Cardiac septum (tissue), 1 donor: ENCODE results near the gene OR6K6. TPM values are rescaled to one million over a fixed set of nuclear protein-coding genes. Genes with fewer than 3 reads are reported as not detected.

Source experiments
- DNase-seq: peaks from one replicate; pipeline ENCODE4 v3.0.0-alpha.2; 2020; ENCODE audit warnings: low spot score
- intact Hi-C: fragments of 100-400 bp; cut with DNase I; formaldehyde crosslinking; loops from one replicate; pipeline ENCODE4 v1.14.0; 2022
- total RNA-seq: library from RNA; stranded (reverse); fragmentation: NEBNext Ultra II Directional; extraction: Animal tissue kit (Norgen Biotek cat#: 25700); gene quantifications from one replicate; pipeline ENCODE4 v1.2.1, GENCODE V29; 2021
- donor health status: DM: no; HTN: no; CAD: no.

OR6K6 gene
- total RNA-seq, 1 donor from 2014 or later: not detected

DNA sequence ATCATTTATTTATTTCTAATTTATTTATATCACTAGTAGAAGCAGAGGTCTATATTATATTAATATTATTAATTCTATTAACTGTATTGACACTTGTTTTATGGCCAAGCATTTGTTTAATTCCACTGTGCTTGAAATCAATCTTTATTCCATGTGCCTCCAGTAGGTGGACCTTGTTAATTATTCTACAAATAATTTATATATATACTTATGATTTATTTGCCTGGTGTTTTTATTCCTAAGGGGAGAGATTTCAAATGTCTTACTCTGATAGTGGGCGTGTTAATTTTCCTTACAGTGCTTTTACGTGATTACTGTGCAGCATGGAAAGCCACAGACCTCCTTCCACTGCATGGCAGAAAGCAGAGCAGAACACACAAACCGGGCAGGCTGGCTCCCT lies 44.0 kb downstream of the OR6K6 start:
- DNase-seq: no peak
- intact Hi-C loops: no loop called here

DNA sequence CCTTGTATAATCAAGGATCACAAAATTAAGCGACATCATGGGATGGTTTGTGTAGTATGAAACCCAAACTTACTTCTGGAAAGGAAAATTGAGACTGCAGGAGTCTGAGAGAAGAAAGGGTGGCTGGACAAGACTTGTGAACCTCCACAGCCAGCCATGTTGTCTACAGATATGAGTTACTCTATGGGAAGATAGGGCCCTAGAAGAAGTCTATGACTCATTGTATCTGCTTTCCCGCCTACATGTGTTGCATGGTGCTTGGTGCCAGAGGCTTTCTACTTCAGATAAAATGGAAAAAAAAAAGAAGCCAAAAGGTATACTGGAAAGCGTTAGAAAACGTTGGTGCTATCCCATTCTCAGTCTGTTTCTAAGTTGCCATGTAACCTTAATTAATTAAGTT lies 45.2 kb downstream of the OR6K6 start:
- intact Hi-C loops: no loop called here
- DNase-seq: no peak

DNA sequence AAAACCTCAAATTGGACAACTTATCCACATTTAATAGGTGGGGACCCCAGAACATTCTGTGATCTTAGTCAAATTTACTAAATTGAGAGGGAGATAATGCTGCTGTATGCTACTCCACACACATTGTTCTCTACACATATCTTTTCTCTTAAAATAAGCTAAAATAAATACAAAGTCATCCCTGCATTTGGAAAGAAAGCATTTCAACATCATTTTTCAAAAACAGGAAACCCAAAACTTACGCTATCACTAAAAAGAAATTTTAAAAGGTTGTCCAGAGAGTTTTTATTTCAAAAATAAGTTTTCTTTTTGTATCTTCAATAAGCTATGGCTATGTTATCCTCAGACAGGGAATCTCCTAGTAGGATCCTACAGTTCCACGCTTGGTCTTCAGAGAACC lies 46.0 kb downstream of the OR6K6 start:
- DNase-seq: no peak
- intact Hi-C loops: no loop called here

DNA sequence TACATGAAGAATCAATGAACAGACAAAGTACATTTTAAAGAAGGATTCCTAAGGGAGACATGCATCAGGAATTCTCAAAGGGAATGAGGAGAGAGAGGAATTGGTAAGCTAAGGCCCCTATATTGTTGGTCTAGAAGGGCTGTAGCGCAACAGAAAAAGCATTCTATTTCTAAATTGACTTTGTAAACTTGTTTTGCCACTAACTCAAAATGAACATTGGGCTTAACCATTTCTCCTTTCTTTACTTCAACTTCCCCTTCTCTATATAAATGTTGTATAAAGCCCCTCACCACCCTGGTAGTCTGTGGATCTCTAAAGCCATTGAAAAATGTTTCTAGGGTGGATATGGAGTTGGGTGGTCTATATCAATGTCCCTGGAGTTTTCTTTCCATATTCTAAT lies 46.9 kb downstream of the OR6K6 start:
- intact Hi-C loops: no loop called here

DNA sequence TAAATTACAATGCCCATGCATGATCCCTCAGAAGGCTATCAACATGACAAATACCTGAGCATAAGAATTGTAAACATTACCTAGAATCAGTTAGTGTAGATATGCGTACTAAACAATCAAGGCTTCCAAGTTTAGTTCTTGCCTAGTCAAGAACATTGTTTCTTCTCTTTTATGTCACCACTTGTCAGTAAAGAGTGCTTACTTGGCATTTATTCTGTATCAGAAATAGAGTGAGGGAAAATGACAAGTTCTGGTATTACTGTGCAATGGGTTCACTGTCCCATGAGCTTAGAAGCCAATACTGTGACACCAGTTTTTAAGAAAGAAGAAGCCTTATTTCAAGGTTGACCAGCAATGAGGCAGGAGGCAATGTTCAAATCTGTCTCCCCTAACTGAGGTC lies 49.2 kb downstream of the OR6K6 start:
- DNase-seq: no peak
- intact Hi-C loops: no loop called here

More for the DNA sequence above, 46.9 kb downstream of the OR6K6 start:
- no peak for DNase-seq

Other genes with a start within 250 kb of the OR6K6 start
- gene OR6Y1, start 200.3 kb upstream of the OR6K6 start, total RNA-seq: not detected
- not detected for gene OR6P1, start 184.1 kb upstream of the OR6K6 start, total RNA-seq
- not detected for gene OR10X1, start 174.8 kb upstream of the OR6K6 start, total RNA-seq
- not detected for gene OR10Z1, start 149.5 kb upstream of the OR6K6 start, total RNA-seq
- 0.43 TPM for gene SPTA1, start 68.0 kb upstream of the OR6K6 start, total RNA-seq
- gene OR6K2, start 54.1 kb upstream of the OR6K6 start, total RNA-seq: not detected
- gene OR6K3, start 34.0 kb upstream of the OR6K6 start, total RNA-seq: not detected
- not detected for gene OR6N1, start 17.5 kb downstream of the OR6K6 start, total RNA-seq
- not detected for gene OR6N2, start 26.5 kb downstream of the OR6K6 start, total RNA-seq
- gene MNDA, start 76.6 kb downstream of the OR6K6 start, total RNA-seq: 6.9 TPM
- gene PYHIN1, start 176.8 kb downstream of the OR6K6 start, total RNA-seq: 0.19 TPM